ENCODE data around the gene ACTN4. TPM values are rescaled to one million over a fixed set of nuclear protein-coding genes. Genes with fewer than 3 reads are reported as not detected.
A peak's percentile ranks its signal among the peaks of the same experiment; 100 is the strongest.

ACTN4 gene
- total RNA-seq, 4 donors from 2014 or later, result 259 to 844 (median 429) TPM

DNA sequence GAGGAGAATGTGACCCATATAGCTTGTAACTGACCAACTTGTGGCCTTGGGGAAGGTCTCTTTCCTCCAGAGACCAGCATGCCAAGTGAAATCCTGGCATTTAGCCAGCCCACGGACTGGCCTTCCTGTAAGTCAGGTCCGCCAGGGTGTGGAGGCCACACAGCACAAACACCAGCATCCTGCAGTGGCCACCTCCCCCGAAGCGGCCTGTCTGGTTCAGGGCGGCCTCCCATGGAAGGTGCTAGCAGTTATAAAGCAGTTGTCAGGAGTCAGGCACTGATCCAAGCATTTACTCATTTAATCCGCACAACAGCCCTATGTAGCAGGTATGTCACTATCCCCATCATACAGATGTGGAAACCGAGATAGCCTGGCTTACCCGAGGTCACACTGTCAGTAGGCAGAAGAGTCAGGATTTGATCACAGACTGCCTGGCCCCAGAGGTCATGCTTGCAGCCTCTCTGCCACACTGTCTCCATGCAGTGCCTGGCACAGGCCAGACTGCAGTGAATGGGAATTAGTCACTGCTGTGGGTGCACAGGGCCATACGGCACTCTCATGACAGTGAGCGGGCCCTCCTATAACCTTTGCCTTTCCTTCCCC, 60.2 kb downstream of the ACTN4 start:
- Histone ChIP-seq H3K27ac (peak overlapping the region; percentile 71 to 78), H3K9me3 (no peaks in the 10 kb centered on the region), H3K36me3 (no peaks in the 10 kb centered on the region), H3K27me3 (no peaks in the 10 kb centered on the region), H3K4me3 (no peak overlapping the region), H3K4me1 (peaks cover 11 to 41% of the 10 kb centered on the region in 2 donors)
- intact Hi-C loops (cut with DNase I; ENCODE audit: low total_unique reads), result no loop called here
- peak; percentile 52 to 81 for DNase-seq
- TF ChIP-seq POLR2A (IDR thresholded peaks at IDR 0.05), result no peak
- TF ChIP-seq, protein P1, sequence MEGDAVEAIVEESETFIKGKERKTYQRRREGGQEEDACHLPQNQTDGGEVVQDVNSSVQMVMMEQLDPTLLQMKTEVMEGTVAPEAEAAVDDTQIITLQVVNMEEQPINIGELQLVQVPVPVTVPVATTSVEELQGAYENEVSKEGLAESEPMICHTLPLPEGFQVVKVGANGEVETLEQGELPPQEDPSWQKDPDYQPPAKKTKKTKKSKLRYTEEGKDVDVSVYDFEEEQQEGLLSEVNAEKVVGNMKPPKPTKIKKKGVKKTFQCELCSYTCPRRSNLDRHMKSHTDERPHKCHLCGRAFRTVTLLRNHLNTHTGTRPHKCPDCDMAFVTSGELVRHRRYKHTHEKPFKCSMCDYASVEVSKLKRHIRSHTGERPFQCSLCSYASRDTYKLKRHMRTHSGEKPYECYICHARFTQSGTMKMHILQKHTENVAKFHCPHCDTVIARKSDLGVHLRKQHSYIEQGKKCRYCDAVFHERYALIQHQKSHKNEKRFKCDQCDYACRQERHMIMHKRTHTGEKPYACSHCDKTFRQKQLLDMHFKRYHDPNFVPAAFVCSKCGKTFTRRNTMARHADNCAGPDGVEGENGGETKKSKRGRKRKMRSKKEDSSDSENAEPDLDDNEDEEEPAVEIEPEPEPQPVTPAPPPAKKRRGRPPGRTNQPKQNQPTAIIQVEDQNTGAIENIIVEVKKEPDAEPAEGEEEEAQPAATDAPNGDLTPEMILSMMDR (IDR thresholded peaks at IDR 0.05), result no peak

DNA sequence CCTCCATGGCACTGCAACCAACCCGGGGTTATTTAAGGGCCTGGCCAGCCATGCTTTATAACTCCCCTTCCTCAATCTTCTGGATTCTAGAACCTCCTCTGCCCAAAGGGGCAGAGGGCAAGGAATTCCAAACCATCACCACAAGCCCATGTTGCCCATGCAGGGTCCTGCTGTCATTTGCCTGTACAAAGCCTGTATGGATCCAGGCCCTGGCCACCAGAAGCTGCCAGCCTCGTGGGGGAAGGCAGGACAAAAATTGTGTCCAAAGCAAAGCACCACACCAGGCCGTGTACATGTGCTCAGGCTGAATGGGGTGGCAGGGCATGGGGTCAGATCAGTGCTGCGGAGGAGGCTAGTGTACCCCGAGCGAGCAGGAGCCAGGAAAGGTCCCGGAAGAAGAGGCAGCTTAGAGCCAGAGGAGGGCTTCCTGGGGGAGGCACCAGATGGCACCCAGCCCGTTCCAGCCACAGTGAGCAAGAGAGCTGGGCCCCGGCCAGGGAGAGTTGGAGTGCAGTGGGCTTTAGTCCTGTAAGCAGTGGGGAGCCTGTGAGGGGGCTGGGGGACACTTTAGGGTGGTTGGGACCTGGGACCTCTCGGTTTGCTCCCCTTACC, 61.1 kb downstream of the ACTN4 start:
- intact Hi-C loops (cut with DNase I; ENCODE audit: low total_unique reads), result no loop called here
- Histone ChIP-seq H3K36me3 (no peaks in the 10 kb centered on the region), H3K27ac (peak overlapping the region; percentile 71 to 78), H3K4me1 (peaks cover 15 to 49% of the 10 kb centered on the region in 2 donors), H3K4me3 (no peak overlapping the region), H3K27me3 (no peaks in the 10 kb centered on the region), H3K9me3 (no peaks in the 10 kb centered on the region)
- no peak for DNase-seq
- TF ChIP-seq, protein P1 (IDR thresholded peaks at IDR 0.05), result no peak
- no peak for TF ChIP-seq POLR2A (IDR thresholded peaks at IDR 0.05)

DNA sequence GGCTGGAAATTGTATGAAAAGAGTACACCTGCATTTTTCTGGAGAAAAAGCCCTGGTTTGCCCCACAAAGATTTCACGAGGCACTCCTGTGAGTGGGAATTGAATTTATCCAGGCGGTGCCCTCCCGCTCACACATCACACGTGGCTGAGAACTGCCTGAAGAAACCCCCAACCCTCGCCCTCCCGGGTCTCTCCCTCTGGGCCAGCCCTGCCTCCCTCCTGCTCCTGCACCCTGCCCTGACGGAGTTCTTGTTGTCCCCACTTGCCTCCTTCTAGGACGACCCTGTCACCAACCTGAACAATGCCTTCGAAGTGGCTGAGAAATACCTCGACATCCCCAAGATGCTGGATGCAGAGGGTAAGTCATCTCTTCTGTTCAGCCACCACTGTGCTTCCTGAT, 61.7 kb downstream of the ACTN4 start:
- H3K27me3 ChIP-seq, result no peaks in the 10 kb centered on the region
- no peak for TF ChIP-seq POLR2A (IDR thresholded peaks at IDR 0.05)
- TF ChIP-seq, protein P1 (IDR thresholded peaks at IDR 0.05), result no peak
- H3K27ac ChIP-seq, result peak overlapping the region; percentile 71 to 78
- intact Hi-C loops (cut with DNase I; ENCODE audit: low total_unique reads), result no loop called here
- no peak overlapping the region for H3K4me3 ChIP-seq
- no peak for DNase-seq
- peaks cover 15 to 49% of the 10 kb centered on the region in 2 donors for H3K4me1 ChIP-seq
- no peaks in the 10 kb centered on the region for H3K9me3 ChIP-seq
- H3K36me3 ChIP-seq, result no peaks in the 10 kb centered on the region

DNA sequence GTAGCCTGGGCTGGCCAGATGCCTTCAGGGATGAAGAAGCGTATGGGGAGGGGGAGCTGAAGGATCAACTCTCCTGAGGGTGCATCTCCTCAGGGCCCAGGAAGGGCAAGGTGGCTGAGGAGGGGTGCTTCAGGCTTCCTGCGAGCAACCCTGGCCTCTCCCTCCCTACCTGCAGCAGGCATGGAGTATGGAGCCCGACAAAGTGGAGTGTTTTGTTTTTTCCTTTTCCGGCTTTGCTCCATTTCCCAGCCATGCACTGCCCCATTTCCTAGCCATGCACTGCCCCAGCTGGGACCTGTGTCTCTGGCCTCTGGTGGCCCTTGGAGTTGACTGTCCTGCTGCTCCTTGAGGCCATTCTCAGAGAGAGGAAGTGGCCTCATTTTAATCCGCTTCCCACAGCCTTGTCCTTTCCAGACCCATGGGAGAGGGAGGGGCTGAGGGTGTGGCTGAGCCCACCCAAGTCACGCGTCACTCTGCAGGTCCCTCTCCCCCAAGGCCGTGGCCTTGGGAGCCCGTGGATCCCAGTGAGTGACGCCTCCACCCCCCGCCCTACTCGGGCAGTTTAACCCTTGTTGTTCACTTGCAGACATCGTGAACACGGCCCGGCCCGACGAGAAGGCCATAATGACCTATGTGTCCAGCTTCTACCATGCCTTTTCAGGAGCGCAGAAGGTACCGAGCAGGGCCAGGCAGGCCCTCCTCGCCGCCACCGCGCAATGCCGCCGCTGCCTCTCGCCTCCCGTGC, 62.4 kb downstream of the ACTN4 start:
- intact Hi-C loops (cut with DNase I; ENCODE audit: low total_unique reads), result no loop called here
- no peak for DNase-seq
- Histone ChIP-seq H3K27ac (peak overlapping the region; percentile 71 to 78), H3K9me3 (no peaks in the 10 kb centered on the region), H3K27me3 (no peaks in the 10 kb centered on the region), H3K4me3 (no peak overlapping the region), H3K36me3 (no peaks in the 10 kb centered on the region), H3K4me1 (peaks cover 15 to 49% of the 10 kb centered on the region in 2 donors)
- TF ChIP-seq POLR2A (IDR thresholded peaks at IDR 0.05), result no peak
- TF ChIP-seq, protein P1 (IDR thresholded peaks at IDR 0.05), result no peak

DNA sequence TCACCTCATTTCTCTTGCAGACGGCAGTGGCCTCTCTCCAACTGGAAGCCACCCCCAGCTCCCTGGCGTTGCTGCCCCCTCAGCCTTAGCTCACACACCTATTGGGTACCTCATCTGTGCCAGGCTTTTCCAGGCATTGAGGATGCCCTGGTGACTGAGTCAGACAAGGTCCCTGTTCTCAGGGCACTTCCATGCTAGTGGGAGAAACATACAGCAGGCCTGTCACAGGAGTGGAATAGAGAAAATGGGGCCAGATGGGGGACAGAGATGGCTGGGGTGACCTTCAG, 62.9 kb downstream of the ACTN4 start:
- no peaks in the 10 kb centered on the region for H3K36me3 ChIP-seq
- H3K4me3 ChIP-seq, result no peak overlapping the region
- H3K4me1 ChIP-seq, result peaks cover 15 to 49% of the 10 kb centered on the region in 2 donors
- H3K27ac ChIP-seq, result peak overlapping the region; percentile 71 to 78
- H3K27me3 ChIP-seq, result no peaks in the 10 kb centered on the region
- intact Hi-C loops (cut with DNase I; ENCODE audit: low total_unique reads), result no loop called here
- no peak for DNase-seq
- no peaks in the 10 kb centered on the region for H3K9me3 ChIP-seq
- no peak for TF ChIP-seq POLR2A (IDR thresholded peaks at IDR 0.05)
- TF ChIP-seq, protein P1 (IDR thresholded peaks at IDR 0.05), result no peak
